Transverse colon (tissue), 4 donors: ENCODE results near the gene NPIPA1.
"Not testable (repeated sequence)": the region's sequence is repeated elsewhere in the genome, so short reads cannot be mapped to it uniquely, and the experiment has no call there.

ENCODE experiments used
- CTCF ChIP-seq, 5 experiments: fragments of 200-600 bp in 3 of 5; fragments of 450-650 bp in 2 of 5; sonication (generic) in 3 of 5; IDR thresholded peaks; 1 replicate in 2 of 5; 2 replicates in 3 of 5; pipeline ENCODE4 v1.5.1; 2016 to 2017; ENCODE audit warnings: antibody characterized with exemption in 5 of 5, inconsistent platforms in 3 of 5, mild to moderate bottlenecking in 2 of 5, moderate library complexity in 1 of 5
- POLR2AphosphoS5 ChIP-seq, 3 donors: sonication (generic); formaldehyde crosslinking; IDR thresholded peaks; one replicate each; pipeline ENCODE4 v1.6.1; 2016; ENCODE audit warnings: antibody characterized with exemption in 3 of 3

- not testable (repeated sequence) for TF ChIP-seq CTCF, POLR2AphosphoS5 (IDR thresholded peaks at IDR 0.05)
Observed at GRCh38 chr16:14892111-14892510, 45.1 kb upstream of the NPIPA1 start.
